Measurements from ENCODE around the gene SLC35B2.

SLC35B2 gene

GRCh38 chr6:44226368-44227147 lies 30.8 kb downstream of the SLC35B2 start:
- Histone ChIP-seq H3K9ac (ENCODE audit: insufficient read length, low read depth) (peak overlapping the region; percentile 50), H3K4me1 (ENCODE audit: insufficient read depth, insufficient read length) (peaks cover 22% of the 10 kb centered on the region), H3K36me3 (ENCODE audit: insufficient read depth, insufficient read length, low read length) (peaks cover 29% of the 10 kb centered on the region), H3K27me3 (ENCODE audit: insufficient read depth, insufficient read length) (peaks cover 7% of the 10 kb centered on the region), H3K4me3 (ENCODE audit: insufficient read length, low read depth) (no peak overlapping the region), H3K9me3 (ENCODE audit: insufficient read depth, low read length) (no peaks in the 10 kb centered on the region)
- TF ChIP-seq SUZ12 (IDR thresholded peaks at IDR 0.05; ENCODE audit: extremely low read depth, insufficient read depth, insufficient read length) (no peak), YY1 (IDR thresholded peaks at IDR 0.05; ENCODE audit: insufficient read depth, insufficient read length) (no peak), ZNF274 (IDR thresholded peaks at IDR 0.05; ENCODE audit: low read depth, low read length) (no peak)
- DNase-seq (ENCODE audit: low read depth, low spot score) = no peak

DNA sequence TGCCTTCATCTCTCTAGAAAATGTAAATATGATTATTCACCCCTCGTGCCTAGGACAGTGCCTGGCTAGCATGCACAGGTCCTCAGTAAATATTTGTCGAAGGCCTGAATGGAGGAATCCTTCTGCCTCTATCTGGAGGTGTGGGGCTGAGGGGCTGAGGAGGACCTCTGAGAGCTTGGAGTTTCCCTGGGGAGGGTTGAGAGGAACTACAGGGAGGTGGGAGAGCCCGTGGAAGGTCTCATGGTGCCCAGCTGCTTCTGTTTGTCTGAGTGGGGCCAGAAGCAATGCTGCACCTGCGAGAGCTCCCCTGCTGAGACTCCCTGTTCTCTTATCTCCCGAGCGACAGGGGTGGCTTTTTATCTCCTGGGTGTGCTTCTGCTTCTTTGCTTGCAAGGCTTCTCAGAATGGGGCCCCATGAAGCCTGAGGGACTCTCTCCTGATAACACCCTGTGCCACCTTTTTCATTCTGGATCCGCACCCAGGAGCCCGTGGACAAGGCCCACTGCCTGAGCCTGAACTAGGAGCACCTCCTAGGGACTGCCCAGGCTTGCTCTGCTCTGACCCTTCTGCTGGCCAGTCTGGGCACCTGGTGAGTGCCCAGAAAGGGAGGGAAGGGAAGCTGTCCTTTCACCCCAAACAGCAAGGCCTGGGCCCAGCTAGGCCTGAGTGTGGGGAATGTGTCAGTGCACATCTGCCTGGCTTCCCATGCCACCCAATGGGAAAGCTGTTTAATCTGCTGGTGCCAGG lies 31.6 kb downstream of the SLC35B2 start:
- Histone ChIP-seq H3K4me1 (ENCODE audit: insufficient read depth, insufficient read length) (peaks cover 22% of the 10 kb centered on the region), H3K9me3 (ENCODE audit: insufficient read depth, low read length) (no peaks in the 10 kb centered on the region), H3K27me3 (ENCODE audit: insufficient read depth, insufficient read length) (peaks cover 7% of the 10 kb centered on the region), H3K36me3 (ENCODE audit: insufficient read depth, insufficient read length, low read length) (peaks cover 22% of the 10 kb centered on the region), H3K4me3 (ENCODE audit: insufficient read length, low read depth) (no peak overlapping the region), H3K9ac (ENCODE audit: insufficient read length, low read depth) (peak overlapping the region; percentile 50)
- DNase-seq (ENCODE audit: low read depth, low spot score) = no peak
- TF ChIP-seq SUZ12 (IDR thresholded peaks at IDR 0.05; ENCODE audit: extremely low read depth, insufficient read depth, insufficient read length) = no peak

- peak overlapping the region; percentile 58 for H3K4me3 ChIP-seq (ENCODE audit: insufficient read length, low read depth)
- H3K9ac ChIP-seq (ENCODE audit: insufficient read length, low read depth) = peak overlapping the region; percentile 76
- DNase-seq (ENCODE audit: low read depth, low spot score) = no peak
- peaks cover 7% of the 10 kb centered on the region for H3K27me3 ChIP-seq (ENCODE audit: insufficient read depth, insufficient read length)
- H3K4me1 ChIP-seq (ENCODE audit: insufficient read depth, insufficient read length) = peaks cover 22% of the 10 kb centered on the region
- H3K9me3 ChIP-seq (ENCODE audit: insufficient read depth, low read length) = no peaks in the 10 kb centered on the region
- H3K36me3 ChIP-seq (ENCODE audit: insufficient read depth, insufficient read length, low read length) = peaks cover 15% of the 10 kb centered on the region
- TF ChIP-seq YY1 (IDR thresholded peaks at IDR 0.05; ENCODE audit: insufficient read depth, insufficient read length) (no peak), SUZ12 (IDR thresholded peaks at IDR 0.05; ENCODE audit: extremely low read depth, insufficient read depth, insufficient read length) (no peak), ZNF274 (IDR thresholded peaks at IDR 0.05; ENCODE audit: low read depth, low read length) (no peak)
Measured at GRCh38 chr6:44224965-44225305, 32.4 kb downstream of the SLC35B2 start.

- peaks cover 7% of the 10 kb centered on the region for H3K27me3 ChIP-seq (ENCODE audit: insufficient read depth, insufficient read length)
- no peak for DNase-seq (ENCODE audit: low read depth, low spot score)
- H3K36me3 ChIP-seq (ENCODE audit: insufficient read depth, insufficient read length, low read length) = peaks cover 9% of the 10 kb centered on the region
- no peaks in the 10 kb centered on the region for H3K9me3 ChIP-seq (ENCODE audit: insufficient read depth, low read length)
- TF ChIP-seq SUZ12 (IDR thresholded peaks at IDR 0.05; ENCODE audit: extremely low read depth, insufficient read depth, insufficient read length) = no peak
- no peak for TF ChIP-seq YY1 (IDR thresholded peaks at IDR 0.05; ENCODE audit: insufficient read depth, insufficient read length)
- no peak for TF ChIP-seq ZNF274 (IDR thresholded peaks at IDR 0.05; ENCODE audit: low read depth, low read length)
- H3K4me3 ChIP-seq (ENCODE audit: insufficient read length, low read depth) = peak overlapping the region; percentile 58
- peaks cover 22% of the 10 kb centered on the region for H3K4me1 ChIP-seq (ENCODE audit: insufficient read depth, insufficient read length)
- H3K9ac ChIP-seq (ENCODE audit: insufficient read length, low read depth) = peak overlapping the region; percentile 76
Measured at GRCh38 chr6:44224029-44224964, 33.0 kb downstream of the SLC35B2 start.

- peaks cover 4% of the 10 kb centered on the region for H3K36me3 ChIP-seq (ENCODE audit: insufficient read depth, insufficient read length, low read length)
- H3K27me3 ChIP-seq (ENCODE audit: insufficient read depth, insufficient read length) = peaks cover 7% of the 10 kb centered on the region
- H3K4me3 ChIP-seq (ENCODE audit: insufficient read length, low read depth) = peak within 1 kb of the TSS; percentile 58
- DNase-seq (ENCODE audit: low read depth, low spot score) = no peak
- peak within 1 kb of the TSS; percentile 80 for H3K9ac ChIP-seq (ENCODE audit: insufficient read length, low read depth)
- TF ChIP-seq ZNF274 (IDR thresholded peaks at IDR 0.05; ENCODE audit: low read depth, low read length) = no peak
- TF ChIP-seq YY1 (IDR thresholded peaks at IDR 0.05; ENCODE audit: insufficient read depth, insufficient read length) = no peak
- TF ChIP-seq SUZ12 (IDR thresholded peaks at IDR 0.05; ENCODE audit: extremely low read depth, insufficient read depth, insufficient read length) = no peak
- peaks cover 23% of the 10 kb centered on the region for H3K4me1 ChIP-seq (ENCODE audit: insufficient read depth, insufficient read length)
- no peaks in the 10 kb centered on the region for H3K9me3 ChIP-seq (ENCODE audit: insufficient read depth, low read length)
Measured at GRCh38 chr6:44223319-44224028, 33.9 kb downstream of the SLC35B2 start, which contains the start of gene SLC29A1. Gene SLC29A1, plus strand, starts transcription at chr6:44223595. Its CDS starts 3,719 bp downstream, at chr6:44227314.

DNA sequence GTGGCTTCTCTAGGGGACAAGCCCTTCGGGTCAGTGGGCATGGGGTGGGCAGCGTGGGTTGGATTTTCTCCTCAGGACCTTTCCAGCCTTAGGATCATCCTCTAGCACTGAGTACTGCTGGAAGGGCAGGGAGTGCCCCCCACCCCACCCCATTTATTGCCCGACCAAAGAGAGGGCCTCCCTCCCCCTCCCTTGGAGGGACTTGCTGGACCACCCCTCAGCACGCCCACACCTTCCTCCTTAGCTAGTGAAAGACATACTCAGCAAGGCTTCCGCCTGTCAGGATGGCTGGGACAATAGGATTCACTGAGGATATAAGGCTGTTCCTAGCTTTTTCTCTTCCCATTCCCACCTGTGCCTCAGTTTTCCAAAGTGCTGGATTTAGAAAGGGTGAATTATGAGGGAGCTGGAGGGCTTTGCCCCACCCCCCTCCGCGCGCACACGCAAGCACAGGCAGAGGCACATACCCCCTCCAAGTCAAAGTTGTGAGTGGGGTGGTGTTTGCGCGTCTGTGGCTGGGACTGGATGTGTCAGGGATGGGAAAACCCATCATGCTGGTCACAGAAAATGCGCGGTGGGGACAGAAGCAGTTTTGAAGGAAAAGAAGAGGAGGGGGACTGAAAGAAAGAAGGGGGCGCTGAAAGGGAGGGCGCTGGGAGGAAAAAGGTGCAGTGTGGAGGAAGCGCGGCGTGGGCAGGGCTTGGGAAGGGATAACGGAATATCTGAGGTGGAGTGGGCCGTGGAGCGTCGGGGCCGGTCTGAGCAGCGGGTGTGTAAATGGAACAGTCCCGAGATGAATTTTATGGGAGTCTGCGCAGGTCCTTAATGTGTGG lies 34.6 kb downstream of the SLC35B2 start:
- no peaks in the 10 kb centered on the region for H3K9me3 ChIP-seq (ENCODE audit: insufficient read depth, low read length)
- peak overlapping the region; percentile 74 for H3K9ac ChIP-seq (ENCODE audit: insufficient read length, low read depth)
- peaks cover 26% of the 10 kb centered on the region for H3K4me1 ChIP-seq (ENCODE audit: insufficient read depth, insufficient read length)
- no peak for DNase-seq (ENCODE audit: low read depth, low spot score)
- peaks cover 7% of the 10 kb centered on the region for H3K27me3 ChIP-seq (ENCODE audit: insufficient read depth, insufficient read length)
- H3K4me3 ChIP-seq (ENCODE audit: insufficient read length, low read depth) = peak overlapping the region; percentile 39
- no peak for TF ChIP-seq ZNF274 (IDR thresholded peaks at IDR 0.05; ENCODE audit: low read depth, low read length)
- TF ChIP-seq YY1 (IDR thresholded peaks at IDR 0.05; ENCODE audit: insufficient read depth, insufficient read length) = no peak
- no peak for TF ChIP-seq SUZ12 (IDR thresholded peaks at IDR 0.05; ENCODE audit: extremely low read depth, insufficient read depth, insufficient read length)
- H3K36me3 ChIP-seq (ENCODE audit: insufficient read depth, insufficient read length, low read length) = peaks cover 4% of the 10 kb centered on the region
